Middle frontal gyrus (tissue), 1 donor: ENCODE results near the gene NCOA1.
"Not testable (repeated sequence)": the region's sequence is repeated elsewhere in the genome, so short reads cannot be mapped to it uniquely, and the experiment has no call there.

Experiments used
- DNase-seq: peaks from one replicate; pipeline ENCODE4 v3.0.0-alpha.2; 2015; ENCODE audit warnings: low spot score; ENCODE audit errors: extremely low spot score

NCOA1 gene

GRCh38 chr2:24576146-24576545 lies 85.1 kb downstream of the NCOA1 start:
- no peak for DNase-seq

DNA sequence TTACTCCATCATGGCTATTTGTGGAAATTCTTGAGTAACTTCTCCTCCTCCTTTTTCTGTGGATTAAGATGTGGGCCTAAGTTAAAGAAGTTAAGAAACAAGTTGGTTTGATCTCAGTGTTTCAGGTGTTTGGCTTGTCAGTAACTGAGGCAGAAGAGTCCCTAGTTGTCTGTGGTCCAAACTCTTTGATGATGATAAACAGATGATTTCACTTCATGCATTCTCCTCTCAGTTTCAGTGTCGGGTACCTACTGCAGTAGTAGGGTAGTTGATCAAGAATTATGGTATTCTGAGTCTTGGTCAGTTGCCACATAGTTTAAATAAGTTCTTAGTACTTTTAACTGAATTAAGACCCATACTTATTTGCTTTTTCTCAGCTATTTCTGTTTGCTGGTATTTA lies 85.6 kb downstream of the NCOA1 start:
- DNase-seq = no peak

GRCh38 chr2:24577481-24577880 lies 86.4 kb downstream of the NCOA1 start:
- no peak for DNase-seq

DNA sequence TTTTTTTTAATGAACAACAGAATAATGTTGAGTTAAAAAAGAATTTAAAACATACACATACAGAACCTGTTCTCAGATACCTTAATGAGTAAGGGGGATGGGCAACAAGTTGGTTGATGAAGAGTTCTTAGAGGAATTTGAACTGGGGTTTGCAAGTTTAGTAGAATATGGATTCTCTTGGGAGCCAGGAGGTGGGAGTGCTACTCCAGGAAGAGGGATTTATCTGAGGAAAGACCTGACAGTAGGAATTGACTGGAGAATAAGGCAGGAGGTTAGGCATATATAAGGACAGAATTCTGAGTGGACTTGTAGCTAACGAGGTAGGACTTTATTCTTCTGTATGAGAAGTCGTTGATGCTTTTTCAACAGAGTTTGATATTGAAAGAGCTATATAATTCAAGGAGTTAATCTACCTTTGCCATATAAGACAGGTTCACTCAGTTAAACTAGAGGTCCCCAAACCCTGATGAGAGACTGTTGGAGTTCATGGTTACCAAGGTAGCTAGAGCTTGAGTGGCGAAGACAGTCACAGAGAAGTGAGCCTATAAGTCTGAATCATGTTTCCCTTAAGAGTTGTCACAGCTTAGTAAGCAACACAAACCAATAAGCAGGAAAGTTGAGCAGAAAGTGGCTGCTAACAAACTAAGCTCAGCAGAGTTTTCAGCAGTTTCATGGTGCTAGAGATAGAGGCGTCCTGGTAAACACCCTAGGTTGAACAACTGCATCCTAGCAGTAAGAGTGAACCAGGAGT lies 88.2 kb downstream of the NCOA1 start:
- DNase-seq = no peak

DNA sequence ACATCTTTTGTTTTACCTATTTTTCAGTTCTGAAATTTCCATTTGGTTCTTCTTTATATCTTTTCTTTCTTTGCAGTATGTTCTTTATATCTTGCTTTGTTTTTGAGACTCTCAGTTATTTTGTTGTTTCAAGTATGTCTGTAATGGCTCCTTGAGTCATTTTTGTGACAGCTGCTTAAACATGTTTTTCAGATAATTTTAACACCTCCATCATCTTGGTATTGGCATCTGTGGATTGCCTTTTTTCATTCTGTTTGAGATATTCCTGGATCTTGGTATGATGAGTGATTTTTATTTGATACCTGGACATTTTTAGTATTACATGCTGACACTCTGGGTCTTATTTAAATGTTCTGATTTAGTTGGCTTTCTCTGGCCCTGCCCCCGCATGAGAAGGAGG lies 89.5 kb downstream of the NCOA1 start:
- DNase-seq = no peak

DNA sequence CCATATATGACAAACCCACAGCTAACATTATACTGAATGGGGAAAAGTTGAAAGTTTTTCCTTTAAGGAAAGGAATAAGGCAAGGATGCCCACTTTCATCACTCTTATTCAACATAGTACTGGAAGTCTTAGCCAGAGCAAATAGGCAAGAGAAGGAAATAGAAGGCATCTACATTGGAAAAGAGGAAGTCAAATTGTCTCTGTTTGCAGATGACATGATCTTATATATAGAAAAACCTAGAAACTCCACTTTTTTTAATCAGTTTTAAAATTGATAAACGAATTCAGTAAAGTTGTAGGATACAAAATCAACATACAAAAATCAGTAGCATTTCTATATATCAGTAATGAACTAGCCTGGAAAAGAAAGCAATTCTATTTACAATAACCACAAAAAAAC lies 90.9 kb downstream of the NCOA1 start:
- DNase-seq = not testable (repeated sequence)

DNA sequence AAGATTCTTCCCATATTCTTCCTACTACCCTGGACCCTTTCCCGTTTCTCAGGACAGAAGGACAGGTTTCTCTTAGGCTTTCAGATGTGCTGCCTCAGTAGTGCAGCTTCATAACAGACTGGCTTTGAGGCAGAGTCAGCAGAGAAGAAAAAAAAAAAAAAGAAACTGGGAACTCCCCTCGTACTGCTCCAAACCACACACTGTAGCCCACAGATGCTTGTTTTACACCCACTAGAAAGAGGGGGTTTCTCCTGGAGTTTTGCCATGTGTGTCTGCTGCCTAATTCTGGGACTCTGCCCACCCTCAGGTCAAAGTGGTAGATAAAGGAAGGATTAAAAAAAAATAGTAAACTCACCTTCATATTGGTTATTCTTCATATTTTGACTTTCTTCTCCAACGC lies 95.9 kb downstream of the NCOA1 start:
- DNase-seq = no peak

DNA sequence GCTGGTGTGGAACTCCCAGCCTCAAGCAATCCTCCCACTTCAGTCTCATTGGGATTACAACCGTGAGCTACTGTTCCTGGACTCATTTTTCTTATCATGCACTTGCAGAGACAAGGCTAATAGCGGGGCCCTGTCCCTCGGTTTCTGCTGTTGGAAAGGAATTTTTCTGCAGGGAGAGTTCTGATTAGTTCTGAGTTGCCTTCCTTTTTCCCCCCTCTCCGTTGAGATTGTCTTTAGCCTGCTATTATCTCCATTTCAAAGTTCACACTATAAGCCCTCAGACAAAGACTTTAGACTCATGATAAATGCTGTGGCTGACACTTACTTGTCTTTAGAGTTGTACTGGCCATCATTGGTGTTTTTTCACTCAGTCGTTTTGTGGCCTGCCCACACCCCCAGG lies 97.2 kb downstream of the NCOA1 start:
- no peak for DNase-seq

DNA sequence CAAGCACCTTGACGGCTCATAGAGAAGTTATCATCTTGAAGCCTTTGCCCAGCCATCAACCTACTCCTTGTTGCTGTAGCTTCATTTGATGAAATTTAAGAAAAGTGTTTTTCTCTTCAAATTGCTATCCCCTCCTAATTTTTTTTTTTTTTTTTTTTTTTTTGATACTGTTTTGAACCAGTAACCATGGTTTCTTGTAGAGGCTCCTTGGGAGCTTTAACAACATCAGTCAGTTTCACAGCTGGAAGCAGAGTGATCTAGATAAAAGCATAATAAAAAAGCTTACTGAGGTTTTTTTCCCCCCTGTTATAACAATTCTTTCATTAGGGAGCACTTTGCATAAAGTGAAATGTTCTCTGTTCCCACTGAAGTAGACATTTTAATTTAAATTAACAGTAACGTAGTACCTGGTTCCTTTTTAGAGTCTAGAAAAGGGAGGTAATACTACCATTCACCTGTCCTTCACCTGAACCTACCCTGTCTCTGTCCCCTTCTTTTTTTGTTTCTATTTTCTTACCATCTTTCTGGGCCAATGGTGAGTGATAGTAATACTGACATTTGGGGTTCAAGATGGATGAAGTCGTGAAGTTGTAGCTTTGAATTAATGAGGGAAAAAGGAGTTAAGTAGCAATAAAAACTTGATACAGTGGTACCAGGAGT lies 101.5 kb downstream of the NCOA1 start:
- DNase-seq = no peak

DNA sequence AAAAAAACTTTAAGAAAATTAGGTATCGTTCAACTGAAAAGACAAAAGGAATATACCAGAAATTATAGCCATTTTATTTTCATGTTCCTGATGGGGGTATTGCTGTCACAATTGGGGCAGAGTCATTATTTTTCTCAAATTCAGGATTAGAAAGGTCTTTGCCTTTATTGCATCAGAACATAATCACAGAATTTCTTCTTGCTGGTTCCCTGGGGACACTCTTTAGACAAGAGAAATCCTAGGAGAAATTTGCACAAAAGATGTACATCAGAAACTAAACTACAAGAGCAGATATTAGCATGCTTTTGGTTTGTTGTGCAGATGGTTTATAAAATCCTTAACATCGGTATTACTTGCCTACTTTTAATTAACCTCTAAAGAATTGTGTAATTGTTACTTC lies 103.2 kb downstream of the NCOA1 start:
- DNase-seq = no peak

GRCh38 chr2:24597181-24597870 lies 106.3 kb downstream of the NCOA1 start:
- DNase-seq = no peak

- DNase-seq = not testable (repeated sequence)
These were observed 109.1 kb downstream of the NCOA1 start for GRCh38 chr2:24600140-24600539.

- DNase-seq = no peak
These were observed 120.6 kb downstream of the NCOA1 start for GRCh38 chr2:24611631-24612030.

DNA sequence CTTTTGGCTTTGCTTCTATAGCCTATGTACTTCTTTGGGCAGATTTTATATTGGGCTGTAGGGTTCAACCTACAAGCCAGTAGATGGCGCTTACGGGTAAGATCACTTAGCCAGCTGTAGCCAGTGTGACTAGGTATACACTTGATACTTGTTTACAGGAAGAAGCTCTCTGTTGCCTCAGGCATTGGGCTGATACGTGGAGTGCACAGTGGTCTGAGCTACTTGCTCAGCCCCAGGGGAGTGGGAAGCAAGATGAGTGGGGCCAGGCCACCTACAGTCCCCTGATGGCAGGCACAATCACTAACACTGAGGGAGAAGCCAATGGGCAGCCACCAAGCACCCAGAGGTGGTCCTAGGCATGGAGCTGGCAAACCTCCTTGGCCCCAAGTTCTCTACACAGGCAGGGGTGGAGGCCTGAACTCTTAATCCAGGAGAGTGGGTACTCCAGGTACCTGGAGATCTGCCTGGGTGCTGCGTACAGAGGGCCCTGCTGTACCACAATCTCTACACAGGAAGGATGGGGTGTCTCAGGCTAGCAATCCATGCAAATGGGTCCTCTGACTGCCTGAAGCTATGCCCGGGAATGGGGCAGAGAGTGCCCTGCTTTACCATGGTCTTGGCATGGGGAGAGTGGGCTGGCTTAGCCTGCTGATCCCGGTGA lies 122.2 kb downstream of the NCOA1 start:
- DNase-seq = no peak

- no peak for DNase-seq
These were observed 125.6 kb downstream of the NCOA1 start for GRCh38 chr2:24616616-24617015.

GRCh38 chr2:24617424-24617823 lies 126.4 kb downstream of the NCOA1 start:
- no peak for DNase-seq

- DNase-seq = no peak
These were observed 127.1 kb downstream of the NCOA1 start for GRCh38 chr2:24618144-24618543.

GRCh38 chr2:24618680-24619079 lies 127.6 kb downstream of the NCOA1 start:
- DNase-seq = no peak

DNA sequence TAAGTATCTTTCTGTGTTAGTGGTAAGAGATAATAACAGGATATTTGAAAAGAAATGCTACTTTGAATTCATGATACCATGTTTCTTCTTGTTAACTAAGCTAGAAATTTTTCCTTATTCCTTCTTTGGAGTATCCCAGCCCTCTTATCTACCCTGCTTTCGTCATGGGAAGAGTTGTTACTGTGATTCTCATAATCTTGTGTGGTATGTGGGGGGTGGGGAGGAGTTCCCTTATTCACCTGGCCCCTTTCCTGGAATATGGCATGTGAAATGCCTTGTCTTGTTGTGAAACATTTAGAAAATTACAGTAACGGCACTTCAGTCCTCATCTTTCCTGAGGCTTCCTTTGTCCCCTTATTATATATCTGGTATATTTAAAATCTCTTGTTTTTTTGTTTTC lies 129.9 kb downstream of the NCOA1 start:
- DNase-seq = no peak

DNA sequence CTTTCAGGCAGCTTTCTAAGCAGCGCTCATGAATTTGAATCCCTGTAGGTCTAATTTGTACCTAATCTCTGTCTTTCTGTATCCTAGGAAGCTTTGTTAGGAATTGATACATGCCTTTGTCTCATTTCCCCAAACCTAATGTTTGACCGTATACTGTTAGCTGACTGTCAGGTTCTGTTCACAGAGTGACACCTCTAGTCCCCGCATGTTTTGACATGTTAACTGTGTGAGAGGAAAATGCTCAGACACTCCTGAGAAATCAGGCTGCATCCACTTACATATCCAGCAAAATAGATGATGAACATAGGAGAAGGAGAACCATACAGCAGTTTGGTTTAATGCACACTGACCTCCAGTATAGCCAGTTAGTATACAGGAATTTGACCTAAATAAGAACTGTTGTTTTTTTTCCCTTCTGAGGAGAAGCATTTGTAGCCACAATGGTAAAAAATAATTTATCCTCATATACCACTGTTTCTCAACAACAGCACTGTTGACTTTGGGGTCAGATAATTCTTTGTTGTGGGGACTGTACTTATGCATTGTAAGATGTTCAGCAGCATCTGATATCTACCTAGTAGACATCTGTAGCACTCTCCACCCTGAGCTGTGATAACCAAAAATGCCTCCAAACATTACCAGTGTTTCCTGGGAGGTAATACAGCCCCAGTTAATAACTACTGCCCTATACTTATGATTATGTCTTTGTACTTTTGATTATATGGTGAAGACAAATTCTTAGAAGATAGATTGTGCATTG lies 130.9 kb downstream of the NCOA1 start:
- DNase-seq = no peak

DNA sequence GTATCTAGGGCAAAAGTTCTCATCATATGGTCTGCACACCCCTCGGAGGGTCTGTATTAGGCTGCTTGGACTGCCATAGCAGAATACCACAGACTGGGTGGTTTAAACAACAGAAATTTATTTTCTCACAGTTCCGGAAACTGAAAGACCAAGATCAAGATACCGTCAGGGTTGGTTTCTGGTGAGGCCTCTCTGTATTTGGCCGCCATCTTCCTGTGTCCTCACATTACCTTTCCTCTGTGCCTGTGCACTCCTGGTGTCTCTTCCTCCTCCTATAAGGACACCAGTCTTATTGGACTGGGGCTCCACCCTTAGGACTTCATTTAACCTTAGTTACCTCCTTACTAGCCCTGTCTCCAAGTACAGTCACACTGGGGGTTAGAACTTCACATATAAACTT lies 132.5 kb downstream of the NCOA1 start:
- no peak for DNase-seq
